ENCODE results near the gene GTSF1L.
"Not testable (repeated sequence)": the region's sequence is repeated elsewhere in the genome, so short reads cannot be mapped to it uniquely, and the experiment has no call there.

The GTSF1L gene

DNA sequence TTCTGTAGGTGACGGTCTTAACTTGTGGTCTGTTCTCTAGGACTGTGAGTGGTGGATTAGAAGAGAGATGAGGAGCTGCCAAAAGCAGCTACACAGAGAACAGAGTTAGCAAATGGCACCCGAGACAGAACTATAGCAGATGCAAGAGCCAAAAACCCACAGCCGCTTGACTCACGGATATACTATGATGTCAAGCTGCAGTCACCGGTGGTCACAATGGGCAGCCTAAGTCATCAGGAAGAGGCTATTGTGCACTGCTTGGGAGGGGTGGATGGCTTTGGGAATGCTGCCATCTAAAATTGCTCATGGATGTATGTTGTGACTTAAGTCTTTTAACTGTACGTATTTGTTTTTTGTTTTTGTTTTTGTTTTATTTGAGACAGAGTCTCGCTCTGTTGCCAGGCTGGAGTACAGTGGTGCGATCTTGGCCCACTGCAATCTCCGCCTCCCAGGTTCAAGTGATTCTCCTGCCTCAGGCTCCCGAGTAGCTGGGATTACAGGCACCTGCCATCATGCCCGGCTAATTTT is at the start of gene GTSF1L:
Gene GTSF1L (minus strand): TSS at position 192 of the 528 bp plus-strand sequence. CDS start 308 bp downstream, outside the sequence.
- DNase-seq, result no peak

- DNase-seq, result no peak
These were observed 48.0 kb upstream of the GTSF1L start for GRCh38 chr20:43774754-43775153.

DNA sequence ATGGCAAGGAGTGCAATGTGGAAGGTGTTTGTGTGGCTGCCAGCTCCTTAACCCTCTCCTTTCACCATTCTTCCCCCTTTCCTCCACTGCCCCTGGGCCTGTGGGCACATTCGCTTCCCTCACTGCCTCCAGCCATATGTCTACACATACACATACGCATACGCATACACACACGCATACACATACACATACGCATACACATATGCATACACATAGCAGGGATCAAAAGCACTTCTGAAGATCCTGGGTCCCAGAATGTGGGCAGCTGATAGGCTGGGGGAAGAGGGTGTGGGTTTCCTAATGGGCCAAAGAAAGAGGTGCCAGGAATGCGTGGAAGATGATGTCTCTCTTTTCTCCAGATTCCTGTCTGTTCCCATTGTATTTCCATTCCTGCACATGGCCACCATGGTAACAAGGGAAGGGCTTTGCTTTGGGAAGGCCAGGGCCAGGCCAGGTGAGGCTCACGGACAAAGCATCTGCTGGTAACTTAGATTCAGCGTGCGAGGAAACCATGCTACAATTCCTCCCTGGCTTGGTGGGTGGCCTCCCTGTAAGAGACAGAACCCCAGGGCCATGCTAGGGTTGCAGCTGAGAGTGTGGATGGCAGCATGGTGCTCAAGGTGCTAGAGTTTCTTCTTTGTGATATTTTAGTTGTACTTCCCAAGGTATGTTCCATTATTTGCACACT is 44.8 kb upstream of the GTSF1L start:
- DNase-seq, result no peak

GRCh38 chr20:43770342-43770741 is 43.5 kb upstream of the GTSF1L start:
- no peak for DNase-seq

GRCh38 chr20:43767686-43768474 is 41.1 kb upstream of the GTSF1L start:
- no peak for DNase-seq

DNA sequence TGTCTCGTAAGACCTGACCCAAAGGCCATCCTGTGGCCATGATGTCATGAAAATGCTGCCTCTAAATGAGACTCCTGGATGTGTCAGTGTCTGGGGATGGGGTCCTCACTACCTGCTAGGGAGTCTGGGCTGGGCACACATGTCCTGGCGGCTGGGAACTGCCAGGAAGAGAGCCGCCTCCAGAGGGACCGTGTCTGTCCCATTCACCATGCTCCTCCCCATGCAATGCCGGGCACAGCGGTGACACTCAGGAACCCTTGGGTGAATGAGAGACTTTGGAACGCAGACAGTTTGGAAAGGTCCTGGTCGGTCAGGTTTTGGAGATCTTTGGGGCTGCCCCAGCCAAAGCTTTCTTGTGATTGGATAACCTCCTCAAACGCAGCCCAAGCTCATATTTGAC is 40.1 kb upstream of the GTSF1L start:
- no peak for DNase-seq

DNA sequence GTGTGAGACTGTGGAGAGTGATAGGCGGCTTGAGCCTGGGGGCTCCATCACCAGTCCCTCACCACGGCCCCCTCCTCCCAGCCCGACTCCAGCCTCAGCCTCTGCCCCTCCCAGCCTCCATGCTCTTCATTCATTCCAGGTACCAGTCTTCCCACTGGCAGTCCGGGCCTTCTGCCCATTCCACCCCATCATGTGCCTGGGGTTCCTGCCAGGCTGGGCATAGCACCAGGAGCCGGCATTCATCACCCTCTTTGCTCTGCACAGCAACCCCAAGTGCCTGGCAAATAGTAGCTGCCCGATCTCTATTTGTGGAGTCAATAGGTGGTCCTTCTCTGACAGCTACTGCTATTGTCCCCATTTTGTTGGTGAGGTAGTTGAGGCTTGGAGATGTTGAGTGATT is 39.6 kb upstream of the GTSF1L start:
- DNase-seq, result no peak

DNA sequence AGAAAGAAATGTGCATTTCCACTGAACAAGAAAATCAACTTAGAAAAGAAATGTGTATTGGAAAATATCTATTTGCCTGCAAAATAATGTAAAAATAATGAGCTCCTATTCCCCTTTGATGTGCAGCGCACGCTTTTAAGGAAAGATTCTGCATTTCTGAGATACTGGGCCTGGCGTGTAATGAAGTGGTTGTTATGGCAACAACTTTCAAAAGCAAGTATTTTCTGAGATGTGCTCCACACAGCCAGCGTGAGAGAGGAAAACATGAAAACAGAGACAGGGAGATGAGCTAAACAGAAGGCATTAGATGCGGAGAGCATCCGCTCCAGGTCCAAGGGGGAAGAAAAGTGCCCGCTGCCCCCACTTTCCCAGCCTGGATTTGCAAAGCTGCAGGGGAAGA is 39.1 kb upstream of the GTSF1L start:
- no peak for DNase-seq

DNA sequence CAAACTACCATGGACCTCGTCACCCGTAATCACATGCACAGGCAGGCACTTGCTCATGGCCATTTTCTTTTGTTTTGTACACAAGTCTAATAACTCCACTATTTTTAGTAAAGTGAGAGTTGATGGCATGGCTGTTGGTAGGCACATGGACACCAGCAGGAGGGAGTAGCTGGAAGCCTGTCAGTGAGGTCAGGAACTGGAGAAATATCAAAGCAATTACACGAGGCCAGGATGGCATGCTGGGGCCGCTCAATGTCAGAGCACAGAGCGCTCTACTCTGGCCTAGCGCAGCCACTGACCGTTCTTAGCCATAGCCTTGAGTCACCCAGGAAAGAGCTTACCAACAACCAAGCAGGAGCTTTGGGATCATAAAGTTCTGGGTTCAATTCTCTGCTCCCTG is 36.1 kb upstream of the GTSF1L start:
- DNase-seq, result no peak

GRCh38 chr20:43761386-43762340 is 34.9 kb upstream of the GTSF1L start:
- DNase-seq, result peak; percentile 30 to 91 (median 64)

DNA sequence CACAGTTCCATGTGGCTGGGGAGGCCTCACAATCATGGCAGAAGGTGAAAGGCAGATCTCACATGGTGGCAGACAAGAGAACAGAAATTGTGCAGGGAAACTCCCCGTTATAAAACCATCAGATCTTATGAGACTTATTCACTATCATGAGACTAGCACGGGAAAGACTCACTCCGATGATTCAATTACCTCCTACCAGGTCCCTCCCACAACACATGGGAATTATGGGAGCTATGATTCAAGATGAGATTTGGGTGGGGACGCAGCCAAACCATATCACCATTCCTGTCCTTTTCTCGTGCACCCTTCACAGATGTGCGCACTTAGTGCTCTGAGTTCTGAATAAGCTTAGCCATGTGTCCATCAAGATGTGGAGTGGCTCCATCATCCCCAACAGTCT is 31.1 kb upstream of the GTSF1L start:
- DNase-seq, result not testable (repeated sequence)

DNA sequence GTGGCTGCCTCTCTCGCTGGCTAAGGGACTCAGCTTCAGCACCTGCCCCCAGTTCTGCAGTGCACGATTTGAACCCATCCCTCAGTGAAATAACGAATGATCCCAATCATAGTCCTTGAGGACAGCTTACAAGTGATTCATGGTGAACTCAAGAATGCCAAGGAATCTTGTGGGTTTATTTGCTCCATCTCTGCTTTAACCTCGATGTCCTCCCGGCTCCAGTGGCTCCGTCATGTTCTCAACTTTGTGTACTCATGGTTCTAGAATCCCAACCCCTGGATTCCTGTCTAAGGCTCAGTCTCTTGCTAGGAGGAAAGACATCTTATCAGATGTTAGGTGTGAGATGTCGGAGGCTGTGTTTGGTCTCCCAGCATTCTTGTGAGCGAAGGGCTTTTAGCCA is 29.0 kb upstream of the GTSF1L start:
- no peak for DNase-seq

- no peak for DNase-seq
These were observed 28.6 kb upstream of the GTSF1L start for GRCh38 chr20:43755390-43755789.

DNA sequence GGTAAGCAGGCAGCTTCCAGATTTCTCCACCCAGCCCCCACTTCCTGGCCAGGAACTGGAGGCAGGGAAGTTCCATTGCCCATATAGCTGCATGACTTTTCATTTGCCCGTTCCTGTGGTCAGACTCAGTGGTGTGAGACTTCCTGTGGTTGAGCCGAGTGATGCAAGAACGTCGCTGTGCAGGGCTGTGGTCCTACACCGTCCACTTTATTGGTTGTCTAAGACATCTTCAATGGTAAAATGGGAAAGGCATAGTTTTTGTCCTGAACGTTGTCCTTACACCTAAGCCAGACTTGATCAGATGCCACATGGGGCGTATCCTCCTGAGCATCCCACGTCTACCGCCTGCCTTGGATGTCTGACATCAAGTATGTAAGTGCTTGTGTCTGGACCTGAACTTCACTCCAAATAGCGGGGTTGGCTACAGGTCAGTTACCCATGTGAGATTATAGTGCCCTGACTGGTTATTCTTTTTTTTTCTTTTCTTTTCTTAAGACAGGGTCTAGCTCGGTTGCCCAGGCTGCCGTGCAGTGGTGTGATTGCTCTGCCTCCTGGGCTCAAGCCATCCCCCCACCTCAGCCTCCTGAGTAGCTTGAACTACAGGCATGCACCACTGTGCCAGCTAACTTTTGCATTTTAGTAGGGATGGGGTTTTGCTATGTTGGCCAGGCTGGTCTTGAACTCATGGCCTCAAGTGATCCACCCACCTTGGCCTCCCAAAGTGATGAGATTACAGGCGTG is 25.9 kb upstream of the GTSF1L start:
- no peak for DNase-seq

DNA sequence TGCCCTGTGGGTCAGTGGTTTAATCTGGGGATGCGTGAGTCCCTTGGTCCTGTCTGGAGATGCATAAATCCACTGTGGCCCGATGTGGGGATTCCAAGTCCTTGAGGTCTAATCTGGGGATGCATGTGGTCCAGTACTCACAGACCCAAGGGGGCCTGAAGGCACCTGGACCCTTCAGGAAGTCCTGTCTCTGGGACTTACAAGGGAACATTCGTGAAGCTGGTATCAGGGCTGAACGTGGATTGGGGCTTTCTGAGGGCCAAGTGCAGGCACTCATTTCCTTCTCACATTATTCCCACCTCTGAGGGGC is 25.2 kb upstream of the GTSF1L start:
- DNase-seq, result no peak

GRCh38 chr20:43751167-43752050 is 24.6 kb upstream of the GTSF1L start:
- DNase-seq, result peak in 2 of 3 experiments; percentile 10 to 12

- DNase-seq, result no peak
These were observed 24.0 kb upstream of the GTSF1L start for GRCh38 chr20:43750774-43751166.

- peak; percentile 64 to 81 (median 76) for DNase-seq
These were observed 23.0 kb upstream of the GTSF1L start for GRCh38 chr20:43749734-43750294.

DNA sequence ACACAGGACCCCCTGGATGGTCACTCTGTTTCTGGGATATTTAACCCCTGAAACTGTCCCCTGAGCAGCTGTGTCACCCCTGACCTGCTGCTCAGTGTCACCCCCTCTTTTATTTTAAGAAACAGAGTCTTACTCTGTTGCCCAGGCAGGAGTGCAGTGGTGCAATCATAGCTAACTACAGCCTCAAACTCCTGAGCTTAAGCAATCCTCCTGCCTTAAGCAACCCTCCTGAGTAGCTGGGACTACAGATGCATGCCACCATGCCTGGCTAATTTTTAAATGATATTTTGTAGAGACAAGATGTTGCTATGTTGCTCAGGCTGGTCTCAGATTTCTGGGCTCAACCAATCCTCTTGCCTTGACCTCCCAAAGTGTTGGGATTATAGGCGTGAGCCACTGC is 21.5 kb upstream of the GTSF1L start:
- DNase-seq, result no peak

DNA sequence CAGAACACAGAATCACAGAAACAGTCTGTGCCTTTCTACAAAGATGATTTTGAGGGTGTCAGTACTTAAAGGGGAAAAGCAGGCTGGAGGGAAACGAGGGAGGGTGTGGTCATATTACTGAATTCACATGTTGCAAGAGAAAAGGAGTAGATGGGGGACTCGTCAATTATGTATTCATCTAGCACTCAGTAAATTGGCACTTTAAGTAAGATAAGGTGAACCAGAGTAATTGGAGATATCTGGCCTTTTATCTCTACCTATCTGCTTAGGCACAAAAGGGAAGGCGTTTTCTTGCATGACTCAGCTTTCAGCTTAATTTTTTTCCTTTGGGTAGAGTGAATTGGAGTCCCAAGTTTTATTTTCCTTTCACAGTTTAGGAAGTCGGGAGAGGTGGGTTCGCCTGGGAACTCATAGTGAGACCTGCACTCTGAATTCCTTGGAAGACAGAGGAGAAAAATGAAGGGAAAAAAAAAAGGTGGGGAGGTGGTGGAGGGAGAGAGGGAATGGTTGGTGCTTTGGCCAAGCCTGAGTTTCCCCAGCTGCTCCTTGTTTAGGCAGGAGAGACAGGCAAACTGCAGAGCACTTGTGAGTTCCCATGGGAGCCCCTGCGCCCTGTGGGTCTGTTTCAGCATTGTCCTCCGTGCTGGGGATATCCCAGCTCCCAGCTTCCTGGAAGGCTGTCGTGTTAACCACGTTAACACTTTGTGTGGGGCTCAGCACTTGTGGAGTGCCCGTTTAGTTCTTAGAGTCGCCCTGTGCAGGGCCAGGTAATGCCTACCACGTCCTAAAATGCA is 19.7 kb upstream of the GTSF1L start:
- peak in 2 of 3 experiments; percentile 29 to 53 for DNase-seq

Measured in NCI-H1417 (cell line).